GM06990 (cell line): ENCODE data around the gene DNAAF1.
"Not testable (repeated sequence)": the region's sequence is repeated elsewhere in the genome, so short reads cannot be mapped to it uniquely, and the experiment has no call there.

Experiments used
- DNase-seq: peaks from one replicate; pipeline ENCODE4 v3.0.0-alpha.2; 2011; ENCODE audit not compliant: insufficient read length; ENCODE audit errors: extremely low read depth
- H3K27me3 ChIP-seq: replicated peaks from 2 replicates; pipeline ENCODE4 v1.6.0; 2011; ENCODE audit warnings: low read length; ENCODE audit not compliant: control insufficient read depth, insufficient read depth
- H3K36me3 ChIP-seq: 2 replicates; pipeline ENCODE4 v1.5.1; 2011; ENCODE audit warnings: low read length; ENCODE audit not compliant: control insufficient read depth, insufficient read depth
- H3K4me3 ChIP-seq: replicated peaks from 2 replicates; pipeline ENCODE4 v1.5.1; 2011; ENCODE audit warnings: low read depth, mild to moderate bottlenecking, control low read depth, low read length
- TF ChIP-seq, protein P1 (sequence below): IDR thresholded peaks from 2 replicates; pipeline ENCODE4 v1.5.1; 2011; ENCODE audit warnings: low read length, control low read depth, mild to moderate bottlenecking, inconsistent platforms; ENCODE audit not compliant: insufficient read depth, poor library complexity, severe bottlenecking

DNAAF1 gene

GRCh38 chr16:84111525-84111924 is 33.6 kb upstream of the DNAAF1 start:
- Histone ChIP-seq H3K27me3 (no peaks in the 10 kb centered on the region), H3K4me3 (no peak overlapping the region), H3K36me3 (peaks cover 3% of the 10 kb centered on the region)
- TF ChIP-seq, protein P1, sequence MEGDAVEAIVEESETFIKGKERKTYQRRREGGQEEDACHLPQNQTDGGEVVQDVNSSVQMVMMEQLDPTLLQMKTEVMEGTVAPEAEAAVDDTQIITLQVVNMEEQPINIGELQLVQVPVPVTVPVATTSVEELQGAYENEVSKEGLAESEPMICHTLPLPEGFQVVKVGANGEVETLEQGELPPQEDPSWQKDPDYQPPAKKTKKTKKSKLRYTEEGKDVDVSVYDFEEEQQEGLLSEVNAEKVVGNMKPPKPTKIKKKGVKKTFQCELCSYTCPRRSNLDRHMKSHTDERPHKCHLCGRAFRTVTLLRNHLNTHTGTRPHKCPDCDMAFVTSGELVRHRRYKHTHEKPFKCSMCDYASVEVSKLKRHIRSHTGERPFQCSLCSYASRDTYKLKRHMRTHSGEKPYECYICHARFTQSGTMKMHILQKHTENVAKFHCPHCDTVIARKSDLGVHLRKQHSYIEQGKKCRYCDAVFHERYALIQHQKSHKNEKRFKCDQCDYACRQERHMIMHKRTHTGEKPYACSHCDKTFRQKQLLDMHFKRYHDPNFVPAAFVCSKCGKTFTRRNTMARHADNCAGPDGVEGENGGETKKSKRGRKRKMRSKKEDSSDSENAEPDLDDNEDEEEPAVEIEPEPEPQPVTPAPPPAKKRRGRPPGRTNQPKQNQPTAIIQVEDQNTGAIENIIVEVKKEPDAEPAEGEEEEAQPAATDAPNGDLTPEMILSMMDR: no peak
- DNase-seq: no peak

GRCh38 chr16:84111949-84112348 is 33.2 kb upstream of the DNAAF1 start:
- not testable (repeated sequence) for H3K27me3 ChIP-seq, DNase-seq, H3K4me3 ChIP-seq, H3K36me3 ChIP-seq

DNA sequence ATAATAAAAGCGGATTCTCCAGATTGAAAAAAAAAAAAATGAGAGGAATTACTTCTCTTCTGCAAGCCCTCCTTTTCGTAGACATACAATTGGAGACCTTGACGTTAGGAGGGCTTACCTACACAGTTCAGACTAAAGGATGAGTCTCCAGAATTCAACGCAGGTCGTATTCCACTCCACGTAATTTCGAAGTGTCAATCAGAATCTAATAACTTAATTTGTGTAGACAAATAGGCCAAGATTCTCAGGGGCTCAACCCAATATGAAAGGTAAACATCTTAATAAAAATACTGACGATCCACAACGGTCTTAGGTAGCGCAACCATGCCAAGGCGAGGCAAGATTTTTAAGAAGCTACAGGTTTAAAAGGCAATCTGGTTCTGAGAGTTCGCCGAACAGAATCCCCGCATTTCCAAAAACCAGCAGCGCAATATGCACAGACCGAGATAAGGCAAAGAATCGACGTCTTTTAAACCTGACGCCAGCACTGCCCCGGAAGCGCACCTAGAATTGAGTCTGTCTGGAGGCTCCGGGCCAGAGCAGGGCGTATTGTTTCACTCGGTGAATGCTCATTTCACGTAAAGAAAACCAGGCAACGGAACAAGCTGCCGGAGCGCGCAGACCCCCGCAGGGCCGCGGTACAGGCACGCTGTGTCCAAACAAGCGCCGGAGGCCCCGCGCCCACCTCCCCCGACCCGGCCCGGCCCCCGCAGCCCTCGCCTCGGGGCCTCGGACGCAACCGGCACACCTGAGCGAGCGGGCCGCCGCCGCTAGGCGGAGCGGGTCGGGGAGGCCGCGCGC is 29.0 kb upstream of the DNAAF1 start:
- Histone ChIP-seq H3K36me3 (no peaks in the 10 kb centered on the region; the same call in 1 of the 2 replicates), H3K4me3 (peak overlapping the region; percentile 94), H3K27me3 (no peaks in the 10 kb centered on the region)
- TF ChIP-seq, protein P1: no peak
- DNase-seq: no peak

DNA sequence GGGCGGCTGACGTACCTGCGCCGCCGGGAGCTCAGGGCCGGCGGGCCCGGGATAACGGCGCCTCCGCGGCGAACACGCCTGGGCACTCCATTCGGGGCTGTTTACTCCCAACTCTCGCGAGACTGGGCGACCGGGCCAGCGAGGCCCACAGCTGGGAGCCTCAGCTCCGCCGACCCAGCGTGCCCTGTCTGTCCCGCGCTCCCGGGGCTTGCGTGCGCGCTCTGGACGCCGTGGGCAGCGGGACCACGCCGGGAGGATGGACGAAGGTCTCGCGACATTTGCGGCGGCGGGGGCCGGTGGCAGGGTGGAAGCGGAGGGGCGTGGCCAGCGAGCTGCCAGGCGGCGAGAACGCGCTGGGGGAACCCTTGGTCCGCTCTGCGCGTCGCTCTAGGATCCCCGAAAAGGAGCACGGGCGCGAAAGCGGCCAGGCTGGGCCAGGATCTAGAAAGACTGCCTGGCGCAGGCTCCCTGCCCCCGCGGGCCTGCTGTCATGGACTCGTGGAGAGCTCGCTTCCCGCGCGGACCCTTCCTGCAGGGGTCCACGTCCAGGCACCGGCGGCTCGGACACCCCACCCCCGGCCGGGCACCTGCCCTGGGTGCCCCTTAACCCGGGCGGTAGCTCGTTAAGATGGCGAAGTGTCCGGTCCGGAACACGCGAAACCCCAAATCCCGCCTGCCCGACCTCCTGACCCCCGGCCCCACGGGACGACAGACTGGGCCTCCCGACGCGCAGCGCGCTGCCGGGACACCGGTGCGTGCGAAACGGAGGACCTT is 28.2 kb upstream of the DNAAF1 start, which contains the start of gene MBTPS1:
Gene MBTPS1, minus strand, starts transcription at position 223 of the 774 bp plus-strand sequence. CDS start 15,159 bp downstream, outside the sequence.
- peak within 1 kb of the TSS; percentile 94 for H3K4me3 ChIP-seq
- H3K27me3 ChIP-seq: no peaks in the 10 kb centered on the region
- H3K36me3 ChIP-seq: no peaks in the 10 kb centered on the region; the same call in 1 of the 2 replicates
- TF ChIP-seq, protein P1: no peak
- DNase-seq: peak; percentile 99

DNA sequence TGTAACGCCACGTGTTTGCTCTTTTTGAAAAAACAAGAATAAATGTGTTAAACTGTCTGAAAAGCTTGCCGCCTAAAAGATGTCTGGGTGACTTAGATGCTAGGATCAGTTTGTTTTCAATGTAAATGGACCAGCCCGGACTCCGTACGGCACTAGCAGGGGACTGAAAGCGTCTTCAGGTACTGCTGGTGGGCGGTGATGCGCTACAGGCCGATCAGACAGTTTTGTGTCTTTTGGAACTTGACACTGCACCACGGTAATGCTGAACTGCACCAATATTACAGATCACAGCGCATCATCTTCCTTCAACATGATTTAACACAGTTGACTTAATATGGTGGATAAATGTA is 27.6 kb upstream of the DNAAF1 start:
- no peaks in the 10 kb centered on the region; the same call in 1 of the 2 replicates for H3K36me3 ChIP-seq
- peak overlapping the region; percentile 94 for H3K4me3 ChIP-seq
- TF ChIP-seq, protein P1: no peak
- no peaks in the 10 kb centered on the region for H3K27me3 ChIP-seq
- no peak for DNase-seq

- H3K27me3 ChIP-seq, DNase-seq, H3K4me3 ChIP-seq, H3K36me3 ChIP-seq: not testable (repeated sequence)
Observed at GRCh38 chr16:84118315-84118714, 26.8 kb upstream of the DNAAF1 start.
